ENCODE measurements around the gene HOXD8. TPM values are rescaled to one million over a fixed set of nuclear protein-coding genes. Genes with fewer than 3 reads are reported as not detected.

The HOXD8 gene
- total and polyA plus RNA-seq, 9 of the 15 experiments (the other 6 are each of a cell fraction or from before 2014, with no cell fraction given): 0.04 to 0.15 TPM; not detected in 7

DNA sequence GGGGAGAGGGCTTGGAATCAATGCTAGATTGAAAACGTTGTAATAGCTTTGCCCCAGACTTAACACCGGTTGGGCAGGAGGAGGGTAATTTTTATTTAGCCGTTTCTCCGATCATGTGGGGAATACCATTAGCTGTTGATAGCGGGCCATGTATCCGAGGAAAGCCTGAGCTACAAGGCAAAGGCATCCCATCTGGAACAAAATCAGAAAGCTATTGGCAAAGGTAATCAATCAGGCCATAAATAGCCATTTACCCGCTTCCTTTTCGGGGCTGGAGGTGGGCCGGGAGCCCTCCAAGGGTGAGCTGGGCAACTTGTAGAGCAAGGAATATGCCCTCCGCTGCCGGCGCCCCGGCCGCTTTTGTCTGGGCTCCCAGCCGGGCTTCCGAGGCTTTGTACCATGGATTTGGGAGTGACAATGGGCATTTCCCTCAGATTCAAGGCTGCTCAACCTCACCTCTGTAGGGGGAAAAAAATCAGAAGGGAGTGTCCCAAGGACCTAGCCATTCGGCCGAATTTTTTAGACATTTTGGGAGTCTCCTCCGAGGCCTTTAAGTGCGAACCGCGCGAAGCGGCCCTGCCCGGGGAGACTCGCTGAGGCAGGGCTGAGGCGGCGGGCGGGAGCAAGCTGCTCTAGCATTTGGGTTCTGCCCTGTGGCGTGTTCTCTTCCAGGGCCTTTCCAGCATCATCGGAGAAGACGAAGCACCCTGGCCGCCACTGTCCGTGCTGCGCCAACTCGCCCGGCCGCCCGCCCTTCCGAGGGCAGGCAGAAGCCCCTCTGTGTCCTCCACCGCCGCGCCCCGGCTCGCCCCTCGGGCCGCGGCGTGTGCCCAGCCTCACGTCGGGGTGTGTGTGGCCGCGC, 8.1 kb upstream of the HOXD8 start:
- H2AFZ ChIP-seq (ENCODE audit: low read depth, low read length): no peak overlapping the region
- in situ Hi-C loops (cut with MboI): no loop called here
- POLR2A ChIA-PET: no interaction called here
- CTCF ChIA-PET (ENCODE audit: low intra/inter-chr PET ratio): no interaction called here
- H3K4me1 ChIP-seq (replicated peaks in 1 of 2; ENCODE audit: control insufficient read depth in 2 of 2, insufficient read depth in 2 of 2, low read length in 2 of 2): peaks cover 0 to 25% of the 10 kb centered on the region in 2 experiments; a peak in 2 of 5 replicates
- H3K4me2 ChIP-seq (ENCODE audit: insufficient read depth, low read length): no peak overlapping the region
- H3K27ac ChIP-seq (ENCODE audit: extremely low read depth, low read depth, low read length): no peak overlapping the region
- H3K9ac ChIP-seq (ENCODE audit: insufficient read depth in 1 of 2, low read depth in 2 of 2, low read length in 2 of 2): no peak overlapping the region
- WGBS (ENCODE audit: insufficient coverage, low coverage, missing lambda C conversion rate): 24% methylated on average over 43 of the region's 53 CpGs
- intact Hi-C loops (cut with micrococcal nuclease): no loop called here
- no peak for DNase-seq (ENCODE audit: extremely low read depth in 1 of 4, low spot score in 3 of 4)
- TF ChIP-seq, protein P1, sequence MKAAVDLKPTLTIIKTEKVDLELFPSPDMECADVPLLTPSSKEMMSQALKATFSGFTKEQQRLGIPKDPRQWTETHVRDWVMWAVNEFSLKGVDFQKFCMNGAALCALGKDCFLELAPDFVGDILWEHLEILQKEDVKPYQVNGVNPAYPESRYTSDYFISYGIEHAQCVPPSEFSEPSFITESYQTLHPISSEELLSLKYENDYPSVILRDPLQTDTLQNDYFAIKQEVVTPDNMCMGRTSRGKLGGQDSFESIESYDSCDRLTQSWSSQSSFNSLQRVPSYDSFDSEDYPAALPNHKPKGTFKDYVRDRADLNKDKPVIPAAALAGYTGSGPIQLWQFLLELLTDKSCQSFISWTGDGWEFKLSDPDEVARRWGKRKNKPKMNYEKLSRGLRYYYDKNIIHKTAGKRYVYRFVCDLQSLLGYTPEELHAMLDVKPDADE (conservative IDR thresholded peaks at IDR 0.05; ENCODE audit: control insufficient read depth, low read depth, low read length): no peak
- TF ChIP-seq FOXJ3 (CRISPR knock-in tag; IDR thresholded peaks at IDR 0.05) (no peak), ZNF707 (CRISPR knock-in tag; conservative IDR thresholded peaks at IDR 0.05) (no peak), NCOA1 (IDR thresholded peaks at IDR 0.05; ENCODE audit: low read depth) (no peak), NBN (IDR thresholded peaks at IDR 0.05; ENCODE audit: low read depth) (no peak)
- no peaks in the 10 kb centered on the region for H3K9me3 ChIP-seq (replicated peaks; ENCODE audit: control insufficient read depth, insufficient read depth, low read depth, low read length)
- FAIRE-seq: no peak
- peaks cover 3% of the 10 kb centered on the region; the same call in 1 of the 2 replicates for H4K20me1 ChIP-seq (replicated peaks; ENCODE audit: control insufficient read depth, insufficient read depth, low read length)
- H3K4me3 ChIP-seq: no peak overlapping the region
- no peaks in the 10 kb centered on the region for H3K79me2 ChIP-seq (ENCODE audit: control insufficient read depth, insufficient read depth, low read length)
- no peaks in the 10 kb centered on the region for H3K9me1 ChIP-seq (ENCODE audit: control insufficient read depth, insufficient read depth, low read length)
- no peak for ATAC-seq
- no TSS peak for BruUV-seq (replicated peaks)
- H3K27me3 ChIP-seq (ENCODE audit: control insufficient read depth in 2 of 2, insufficient read depth in 2 of 2, low read length in 2 of 2): peaks cover 79 to 82% of the 10 kb centered on the region in 2 experiments
- H3K36me3 ChIP-seq (ENCODE audit: control insufficient read depth, insufficient read depth, low read length): no peaks in the 10 kb centered on the region

Data from K562 (cell line).